A549 (cell line): ENCODE results near the gene GABRR2. TPM values are rescaled to one million over a fixed set of nuclear protein-coding genes. Genes with fewer than 3 reads are reported as not detected.
"Not testable (repeated sequence)": the region's sequence is repeated elsewhere in the genome, so short reads cannot be mapped to it uniquely, and the experiment has no call there.

ENCODE experiments used
- ATAC-seq, 2 experiments: fragments of 200-7000 bp in 1 of 2; fragments of >200 bp in 1 of 2; cut with Nextera tagmentation in 1 of 2; cut with Tn5 transposase in 1 of 2; 3 replicates each; pipeline versions ENCODE4 v1.8.0 to v1.9.1; 2018 to 2020; ENCODE audit warnings: mild to moderate bottlenecking in 1 of 2, moderate library complexity in 1 of 2
- CTCF ChIA-PET: fragments of 300-600 bp; sonication (Branson Sonifier 250); formaldehyde crosslinking; extraction: SDS; loops from one replicate; lab custom pipeline; 2021; ENCODE audit warnings: antibody characterized with exemption, inconsistent platforms; lab: Yijun Ruan, JAX
- POLR2A ChIA-PET: fragments of 350-600 bp; formaldehyde crosslinking; extraction: SDS; loops from one replicate; lab custom pipeline; 2021; ENCODE audit warnings: antibody characterized with exemption, inconsistent platforms; lab: Yijun Ruan, JAX
- DNase-seq, 2 experiments: peaks; one replicate each; pipeline versions ENCODE4 v3.0.0 to v3.0.0-alpha.2; 2011 to 2016; ENCODE audit warnings: low read depth in 1 of 2, low spot score in 1 of 2
- FAIRE-seq: peaks from 2 replicates; lab custom pipeline; 2011; peaks lifted over from hg19 to GRCh38; lab: Jason Lieb, UNC
- H3K27ac ChIP-seq, 2 experiments: fragments of >200 bp; sonication (Bioruptor Twin); formaldehyde crosslinking; 3 replicates each; pipeline ENCODE4 v1.5.1; 2016 to 2017
- H3K4me1 ChIP-seq: fragments of >200 bp; sonication (Bioruptor Twin); formaldehyde crosslinking; 3 replicates; pipeline ENCODE4 v1.6.1; 2016
- H3K4me2 ChIP-seq: fragments of >200 bp; sonication (Bioruptor Twin); formaldehyde crosslinking; 3 replicates; pipeline ENCODE4 v1.6.1; 2016
- H3K4me3 ChIP-seq: fragments of >200 bp; sonication (Bioruptor Twin); formaldehyde crosslinking; 3 replicates; pipeline ENCODE4 v1.5.1; 2016
- H3K9me3 ChIP-seq: fragments of >200 bp; sonication (Bioruptor Twin); formaldehyde crosslinking; 3 replicates; pipeline ENCODE4 v1.6.1; 2016
- CBX8 ChIP-seq: fragments of 200-600 bp; sonication (generic); IDR thresholded peaks from 2 replicates; pipeline ENCODE4 v1.6.1; 2016
- CEBPB ChIP-seq, 2 experiments: fragments of >200 bp in 1 of 2; sonication (Bioruptor Twin) in 1 of 2; formaldehyde crosslinking in 1 of 2; IDR thresholded peaks; 2 replicates each; pipeline ENCODE4 v1.6.1; 2012 to 2016
- CHD2 ChIP-seq: fragments of 150-350 bp; IDR thresholded peaks from 2 replicates; pipeline ENCODE4 v1.6.1; 2014; ENCODE audit warnings: low read length; ENCODE audit not compliant: partially characterized antibody
- CHD4 ChIP-seq: fragments of 200-600 bp; sonication (generic); IDR thresholded peaks from 2 replicates; pipeline ENCODE4 v1.6.1; 2016; ENCODE audit warnings: antibody characterized with exemption, mild to moderate bottlenecking, borderline replicate concordance
- CTCF ChIP-seq: fragments of >200 bp; sonication (Bioruptor Twin); formaldehyde crosslinking; IDR thresholded peaks from 3 replicates; pipeline ENCODE4 v1.5.1; 2016
- EP300 ChIP-seq, 2 experiments: fragments of >200 bp; sonication (Bioruptor Twin); formaldehyde crosslinking; IDR thresholded peaks; 2 replicates in 1 of 2; 3 replicates in 1 of 2; pipeline ENCODE4 v1.6.1; 2016 to 2017
- FOSB ChIP-seq: fragments of 250-450 bp; sonication (Bioruptor Pico); IDR thresholded peaks from 2 replicates; pipeline ENCODE4 v1.5.0; 2020; ENCODE audit warnings: mild to moderate bottlenecking, moderate library complexity
- GATA3 ChIP-seq: IDR thresholded peaks from 2 replicates; pipeline ENCODE4 v1.6.1; 2012; ENCODE audit warnings: borderline replicate concordance
- HOXB5 ChIP-seq: fragments of 250-450 bp; sonication (Bioruptor Pico); IDR thresholded peaks from 2 replicates; pipeline ENCODE4 v1.5.0; 2020; ENCODE audit warnings: mild to moderate bottlenecking, moderate library complexity
- JUNB ChIP-seq: fragments of >200 bp; sonication (Bioruptor Twin); formaldehyde crosslinking; IDR thresholded peaks from 2 replicates; pipeline ENCODE4 v1.6.1; 2016
- MAFK ChIP-seq: fragments of 450-650 bp; IDR thresholded peaks from 2 replicates; pipeline ENCODE4 v1.6.1; 2014; ENCODE audit not compliant: partially characterized antibody
- MAX ChIP-seq: IDR thresholded peaks from 2 replicates; pipeline ENCODE4 v1.6.1; 2012
- NR3C1 ChIP-seq: fragments of >200 bp; sonication (Bioruptor Twin); formaldehyde crosslinking; IDR thresholded peaks from 3 replicates; pipeline ENCODE4 v1.6.1; 2017
- PBX3 ChIP-seq: IDR thresholded peaks from 2 replicates; pipeline ENCODE4 v1.6.1; 2012
- POLR2AphosphoS2 ChIP-seq: conservative IDR thresholded peaks from 2 replicates; pipeline ENCODE4 v1.6.1; 2012; ENCODE audit warnings: low read length, improper control_type of control experiment, inconsistent platforms
- REST ChIP-seq: fragments of 200-600 bp; sonication (generic); IDR thresholded peaks from 2 replicates; pipeline ENCODE4 v1.6.1; 2016; ENCODE audit warnings: antibody characterized with exemption, mild to moderate bottlenecking, moderate library complexity
- USF2 ChIP-seq: fragments of 450-650 bp; IDR thresholded peaks from 2 replicates; pipeline ENCODE4 v1.6.1; 2014; ENCODE audit warnings: antibody characterized with exemption
- ZFP36 ChIP-seq: fragments of 450-650 bp; IDR thresholded peaks from 2 replicates; pipeline ENCODE4 v1.6.1; 2014; ENCODE audit warnings: borderline replicate concordance; ENCODE audit not compliant: partially characterized antibody
- WGBS: methylation state at CpG from one replicate; pipeline ENCODE4 v1.1.6; 2017; ENCODE audit errors: missing lambda C conversion rate; 5-methylcytosine and 5-hydroxymethylcytosine counted together
- polyA plus RNA-seq, 4 experiments: library from polyadenylated mRNA; depleted of rRNA in 3 of 4; stranded (reverse); fragments of >200 nt; fragmentation: RNase III in 1 of 4; extraction: RNeasy Plus Mini Kit Qiagen cat#74134 plus additional on column Dnase treatment in 1 of 4; gene quantifications; 2 replicates in 3 of 4; 3 replicates in 1 of 4; pipeline ENCODE4 v1.2.3, GENCODE V29; 2011 to 2017

GABRR2 gene
- polyA plus RNA-seq, 2 of the 4 experiments (the other 2 are of a cell fraction) = 0.08 to 0.09 TPM

GRCh38 chr6:89310929-89311328 lies 4.2 kb downstream of the GABRR2 start (continued):
- TF ChIP-seq POLR2AphosphoS2 (no peak), FOSB (CRISPR knock-in tag) (no peak), CBX8 (no peak), EP300 (IDR thresholded peaks at IDR 0.05) (no peak), USF2 (no peak), CHD4 (no peak)
- TF ChIP-seq, all 56 proteins: peak for 0

- Histone ChIP-seq H3K9me3 (no peaks in the 10 kb centered on the region), H3K4me1 (no peaks in the 10 kb centered on the region), H3K4me3 (no peak overlapping the region), H3K27ac (no peak overlapping the region), H3K4me2 (no peak overlapping the region)
- ChIA-PET POLR2A (no interaction called here), CTCF (interaction anchor here (3.0 kb wide), 1 partner anchor 10 kb away, joined by 13 read pairs; no protein-coding TSS in a partner anchor)
- ATAC-seq = no peak
- DNase-seq = no peak
- 52% methylated on average over 9 of the region's 9 CpGs for WGBS
- TF ChIP-seq PBX3 (no peak), MAX (no peak), ZFP36 (no peak), CTCF (no peak), MAFK (no peak), GATA3 (no peak), JUNB (no peak), CHD2 (no peak), NR3C1 (no peak), REST (no peak), POLR2AphosphoS2 (no peak), HOXB5 (CRISPR knock-in tag) (no peak), CEBPB (IDR thresholded peaks at IDR 0.05) (no peak)
- TF ChIP-seq, all 56 proteins: peak for 0
- FAIRE-seq = no peak
Measured at GRCh38 chr6:89308525-89309395, 6.3 kb downstream of the GABRR2 start.

- H3K4me2 ChIP-seq, H3K4me1 ChIP-seq, ATAC-seq, FAIRE-seq, H3K4me3 ChIP-seq, H3K27ac ChIP-seq, DNase-seq, POLR2A ChIA-PET, CTCF ChIA-PET, H3K9me3 ChIP-seq: not testable (repeated sequence)
- WGBS = 31% methylated on average over 3 of the region's 3 CpGs
Measured at GRCh38 chr6:89304517-89304916, 10.6 kb downstream of the GABRR2 start.
